HEK293 (cell line): ENCODE measurements around the gene ABHD3.
"Not testable (repeated sequence)": the region's sequence is repeated elsewhere in the genome, so short reads cannot be mapped to it uniquely, and the experiment has no call there.

Experiments
- HOXA7 ChIP-seq: sonication (generic); formaldehyde crosslinking; IDR thresholded peaks from 2 replicates; pipeline ENCODE4 v1.8.1; 2022; ENCODE audit warnings: missing genetic modification reagents, borderline replicate concordance
- YY1 ChIP-seq: fragments of 450-650 bp; formaldehyde crosslinking; IDR thresholded peaks from 2 replicates; pipeline ENCODE4 v1.5.1; 2018; ENCODE audit warnings: missing biosample characterization, missing genetic modification characterization
- YY2 ChIP-seq: fragments of 450-650 bp; formaldehyde crosslinking; IDR thresholded peaks from 2 replicates; pipeline ENCODE4 v1.5.1; 2016; ENCODE audit warnings: missing biosample characterization, missing genetic modification characterization
- ZBTB21 ChIP-seq: fragments of 450-650 bp; formaldehyde crosslinking; IDR thresholded peaks from 2 replicates; pipeline ENCODE4 v1.5.1; 2017; ENCODE audit warnings: missing biosample characterization, missing genetic modification characterization
- ZNF114 ChIP-seq: fragments of 450-650 bp; formaldehyde crosslinking; IDR thresholded peaks from 2 replicates; pipeline ENCODE4 v1.5.0; 2017; ENCODE audit warnings: missing biosample characterization, missing genetic modification characterization
- ZNF175 ChIP-seq: fragments of 450-650 bp; formaldehyde crosslinking; IDR thresholded peaks from 2 replicates; pipeline ENCODE4 v1.5.1; 2016; ENCODE audit warnings: missing biosample characterization, missing genetic modification characterization
- ZNF37A ChIP-seq: fragments of 450-650 bp; IDR thresholded peaks from 2 replicates; pipeline ENCODE4 v1.5.1; 2018; ENCODE audit warnings: missing biosample characterization, missing genetic modification characterization
- ZNF433 ChIP-seq: fragments of 450-650 bp; formaldehyde crosslinking; IDR thresholded peaks from 2 replicates; pipeline ENCODE4 v1.5.1; 2016; ENCODE audit warnings: missing biosample characterization, missing genetic modification characterization, low read depth
- ZNF585B ChIP-seq: fragments of 450-650 bp; formaldehyde crosslinking; IDR thresholded peaks from 2 replicates; pipeline ENCODE4 v1.5.1; 2016; ENCODE audit warnings: missing biosample characterization, missing genetic modification characterization
- ZNF677 ChIP-seq: fragments of 450-650 bp; IDR thresholded peaks from 2 replicates; pipeline ENCODE4 v1.5.0; 2018; ENCODE audit warnings: missing biosample characterization, mild to moderate bottlenecking, missing genetic modification characterization, moderate library complexity
- TF ChIP-seq, protein P1 (sequence below): fragments of 450-650 bp; formaldehyde crosslinking; IDR thresholded peaks from 2 replicates; pipeline ENCODE4 v1.5.1; 2016; ENCODE audit warnings: missing biosample characterization, missing genetic modification characterization
- TF ChIP-seq, protein P2 (sequence below): fragments of 450-650 bp; formaldehyde crosslinking; IDR thresholded peaks from 2 replicates; pipeline ENCODE4 v1.5.1; 2016; ENCODE audit warnings: missing biosample characterization, missing genetic modification characterization
- TF ChIP-seq, protein P3 (sequence below): fragments of 450-650 bp; formaldehyde crosslinking; IDR thresholded peaks from 2 replicates; pipeline ENCODE4 v1.5.1; 2016; ENCODE audit warnings: missing biosample characterization, missing genetic modification characterization

DNA sequence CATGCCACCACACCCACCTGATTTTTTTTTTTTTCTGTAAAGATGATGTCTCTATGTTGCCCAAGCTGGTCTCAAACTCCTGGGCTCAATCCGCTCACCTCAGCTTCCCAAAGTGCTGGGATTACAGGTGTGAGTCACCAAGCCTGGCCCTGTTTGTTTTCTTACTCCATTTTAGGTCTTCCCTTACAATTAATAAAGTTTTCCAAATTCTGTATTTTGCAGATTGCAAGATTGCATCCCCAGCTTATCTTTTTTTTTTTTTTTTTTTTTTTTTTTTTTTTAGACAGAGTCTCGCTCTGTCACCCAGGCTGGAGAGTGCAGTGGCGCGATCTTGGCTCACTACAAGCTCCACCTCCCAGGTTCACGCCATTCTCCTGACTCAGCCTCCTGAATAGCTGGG lies 64.2 kb downstream of the ABHD3 start:
- not testable (repeated sequence) for TF ChIP-seq ZNF175 (tag by site-specific recombination); HOXA7; YY1 (tag by site-specific recombination); ZNF585B (tag by site-specific recombination); ZNF37A; ZBTB21 (tag by site-specific recombination); ZNF677; ZNF433 (tag by site-specific recombination); YY2 (tag by site-specific recombination); ZNF114
- TF ChIP-seq, protein P1, sequence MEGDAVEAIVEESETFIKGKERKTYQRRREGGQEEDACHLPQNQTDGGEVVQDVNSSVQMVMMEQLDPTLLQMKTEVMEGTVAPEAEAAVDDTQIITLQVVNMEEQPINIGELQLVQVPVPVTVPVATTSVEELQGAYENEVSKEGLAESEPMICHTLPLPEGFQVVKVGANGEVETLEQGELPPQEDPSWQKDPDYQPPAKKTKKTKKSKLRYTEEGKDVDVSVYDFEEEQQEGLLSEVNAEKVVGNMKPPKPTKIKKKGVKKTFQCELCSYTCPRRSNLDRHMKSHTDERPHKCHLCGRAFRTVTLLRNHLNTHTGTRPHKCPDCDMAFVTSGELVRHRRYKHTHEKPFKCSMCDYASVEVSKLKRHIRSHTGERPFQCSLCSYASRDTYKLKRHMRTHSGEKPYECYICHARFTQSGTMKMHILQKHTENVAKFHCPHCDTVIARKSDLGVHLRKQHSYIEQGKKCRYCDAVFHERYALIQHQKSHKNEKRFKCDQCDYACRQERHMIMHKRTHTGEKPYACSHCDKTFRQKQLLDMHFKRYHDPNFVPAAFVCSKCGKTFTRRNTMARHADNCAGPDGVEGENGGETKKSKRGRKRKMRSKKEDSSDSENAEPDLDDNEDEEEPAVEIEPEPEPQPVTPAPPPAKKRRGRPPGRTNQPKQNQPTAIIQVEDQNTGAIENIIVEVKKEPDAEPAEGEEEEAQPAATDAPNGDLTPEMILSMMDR (tag by site-specific recombination): not testable (repeated sequence)
- TF ChIP-seq, protein P2, sequence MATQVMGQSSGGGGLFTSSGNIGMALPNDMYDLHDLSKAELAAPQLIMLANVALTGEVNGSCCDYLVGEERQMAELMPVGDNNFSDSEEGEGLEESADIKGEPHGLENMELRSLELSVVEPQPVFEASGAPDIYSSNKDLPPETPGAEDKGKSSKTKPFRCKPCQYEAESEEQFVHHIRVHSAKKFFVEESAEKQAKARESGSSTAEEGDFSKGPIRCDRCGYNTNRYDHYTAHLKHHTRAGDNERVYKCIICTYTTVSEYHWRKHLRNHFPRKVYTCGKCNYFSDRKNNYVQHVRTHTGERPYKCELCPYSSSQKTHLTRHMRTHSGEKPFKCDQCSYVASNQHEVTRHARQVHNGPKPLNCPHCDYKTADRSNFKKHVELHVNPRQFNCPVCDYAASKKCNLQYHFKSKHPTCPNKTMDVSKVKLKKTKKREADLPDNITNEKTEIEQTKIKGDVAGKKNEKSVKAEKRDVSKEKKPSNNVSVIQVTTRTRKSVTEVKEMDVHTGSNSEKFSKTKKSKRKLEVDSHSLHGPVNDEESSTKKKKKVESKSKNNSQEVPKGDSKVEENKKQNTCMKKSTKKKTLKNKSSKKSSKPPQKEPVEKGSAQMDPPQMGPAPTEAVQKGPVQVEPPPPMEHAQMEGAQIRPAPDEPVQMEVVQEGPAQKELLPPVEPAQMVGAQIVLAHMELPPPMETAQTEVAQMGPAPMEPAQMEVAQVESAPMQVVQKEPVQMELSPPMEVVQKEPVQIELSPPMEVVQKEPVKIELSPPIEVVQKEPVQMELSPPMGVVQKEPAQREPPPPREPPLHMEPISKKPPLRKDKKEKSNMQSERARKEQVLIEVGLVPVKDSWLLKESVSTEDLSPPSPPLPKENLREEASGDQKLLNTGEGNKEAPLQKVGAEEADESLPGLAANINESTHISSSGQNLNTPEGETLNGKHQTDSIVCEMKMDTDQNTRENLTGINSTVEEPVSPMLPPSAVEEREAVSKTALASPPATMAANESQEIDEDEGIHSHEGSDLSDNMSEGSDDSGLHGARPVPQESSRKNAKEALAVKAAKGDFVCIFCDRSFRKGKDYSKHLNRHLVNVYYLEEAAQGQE (tag by site-specific recombination): not testable (repeated sequence)
- TF ChIP-seq, protein P3, sequence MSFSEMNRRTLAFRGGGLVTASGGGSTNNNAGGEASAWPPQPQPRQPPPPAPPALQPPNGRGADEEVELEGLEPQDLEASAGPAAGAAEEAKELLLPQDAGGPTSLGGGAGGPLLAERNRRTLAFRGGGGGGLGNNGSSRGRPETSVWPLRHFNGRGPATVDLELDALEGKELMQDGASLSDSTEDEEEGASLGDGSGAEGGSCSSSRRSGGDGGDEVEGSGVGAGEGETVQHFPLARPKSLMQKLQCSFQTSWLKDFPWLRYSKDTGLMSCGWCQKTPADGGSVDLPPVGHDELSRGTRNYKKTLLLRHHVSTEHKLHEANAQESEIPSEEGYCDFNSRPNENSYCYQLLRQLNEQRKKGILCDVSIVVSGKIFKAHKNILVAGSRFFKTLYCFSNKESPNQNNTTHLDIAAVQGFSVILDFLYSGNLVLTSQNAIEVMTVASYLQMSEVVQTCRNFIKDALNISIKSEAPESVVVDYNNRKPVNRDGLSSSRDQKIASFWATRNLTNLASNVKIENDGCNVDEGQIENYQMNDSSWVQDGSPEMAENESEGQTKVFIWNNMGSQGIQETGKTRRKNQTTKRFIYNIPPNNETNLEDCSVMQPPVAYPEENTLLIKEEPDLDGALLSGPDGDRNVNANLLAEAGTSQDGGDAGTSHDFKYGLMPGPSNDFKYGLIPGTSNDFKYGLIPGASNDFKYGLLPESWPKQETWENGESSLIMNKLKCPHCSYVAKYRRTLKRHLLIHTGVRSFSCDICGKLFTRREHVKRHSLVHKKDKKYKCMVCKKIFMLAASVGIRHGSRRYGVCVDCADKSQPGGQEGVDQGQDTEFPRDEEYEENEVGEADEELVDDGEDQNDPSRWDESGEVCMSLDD: not testable (repeated sequence)
